ENCODE data around the gene NELFE. TPM values are rescaled to one million over a fixed set of nuclear protein-coding genes. Genes with fewer than 3 reads are reported as not detected.

Gene NELFE
- total RNA-seq, 1 experiment from 2014 or later = 91.0 TPM

DNA sequence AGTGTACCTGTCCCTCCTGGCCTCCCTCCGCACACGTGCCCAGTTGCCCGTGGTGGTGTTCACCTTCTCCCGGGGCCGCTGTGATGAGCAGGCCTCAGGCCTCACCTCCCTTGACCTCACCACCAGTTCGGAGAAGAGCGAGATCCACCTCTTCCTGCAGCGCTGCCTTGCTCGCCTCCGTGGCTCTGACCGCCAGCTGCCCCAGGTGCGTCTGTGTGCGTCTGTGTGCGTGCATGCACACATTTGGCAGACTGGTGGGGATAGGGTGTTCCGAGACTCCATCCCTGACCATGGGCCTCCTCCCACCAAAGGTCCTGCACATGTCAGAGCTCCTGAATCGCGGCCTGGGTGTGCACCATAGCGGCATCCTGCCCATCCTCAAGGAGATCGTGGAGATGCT, 5.2 kb upstream of the NELFE start:
- in situ Hi-C loops (cut with HindIII; ENCODE audit: low pct_unique_long_range_greater_than_20kb, low sequenced_read_pairs) = no loop called here
- no peak for DNase-seq (ENCODE audit: low read depth, low spot score)

GRCh38 chr6:31961616-31962015, 2.8 kb upstream of the NELFE start:
- in situ Hi-C loops (cut with HindIII; ENCODE audit: low pct_unique_long_range_greater_than_20kb, low sequenced_read_pairs) = no loop called here
- DNase-seq (ENCODE audit: low read depth, low spot score) = no peak

DNA sequence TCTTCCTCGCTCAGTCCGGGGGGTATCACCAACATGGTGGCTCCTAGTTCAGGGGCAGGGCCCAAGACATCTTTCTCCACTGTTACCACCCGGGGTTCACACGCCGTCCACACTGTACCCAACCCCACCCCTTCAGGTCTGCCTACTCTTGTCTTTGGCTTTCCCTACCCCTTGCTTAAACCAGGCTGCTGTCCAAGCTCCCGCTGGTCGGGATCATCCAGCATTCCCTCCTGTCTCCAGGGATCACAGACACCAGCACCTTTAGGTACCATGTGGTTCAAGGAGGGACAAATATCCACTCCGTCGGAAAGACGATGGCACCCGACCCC, 395 bp downstream of the NELFE start:
- in situ Hi-C loops (cut with HindIII; ENCODE audit: low pct_unique_long_range_greater_than_20kb, low sequenced_read_pairs) = no loop called here
- DNase-seq (ENCODE audit: low read depth, low spot score) = no peak

DNA sequence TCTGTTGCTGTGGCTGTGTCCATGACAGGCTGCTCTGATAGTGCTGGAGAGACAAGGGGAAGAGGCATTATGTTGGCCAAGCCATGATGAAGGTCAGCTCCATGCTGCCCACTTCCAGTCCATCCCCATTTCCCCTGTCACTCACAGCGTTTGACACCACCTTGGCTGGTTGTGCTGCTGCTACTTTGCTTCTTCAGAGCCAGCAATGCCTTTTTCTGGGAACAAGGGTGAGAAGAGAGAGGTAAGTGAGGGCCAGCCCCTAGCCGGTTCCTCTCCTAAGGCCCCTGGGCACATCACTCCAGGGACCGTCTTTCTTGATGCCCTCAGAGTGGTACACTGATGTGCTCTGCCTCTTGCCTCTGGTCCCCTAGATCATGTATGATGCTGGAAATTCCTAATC, 2.0 kb downstream of the NELFE start:
- in situ Hi-C loops (cut with HindIII; ENCODE audit: low pct_unique_long_range_greater_than_20kb, low sequenced_read_pairs) = no loop called here
- no peak for DNase-seq (ENCODE audit: low read depth, low spot score)

DNA sequence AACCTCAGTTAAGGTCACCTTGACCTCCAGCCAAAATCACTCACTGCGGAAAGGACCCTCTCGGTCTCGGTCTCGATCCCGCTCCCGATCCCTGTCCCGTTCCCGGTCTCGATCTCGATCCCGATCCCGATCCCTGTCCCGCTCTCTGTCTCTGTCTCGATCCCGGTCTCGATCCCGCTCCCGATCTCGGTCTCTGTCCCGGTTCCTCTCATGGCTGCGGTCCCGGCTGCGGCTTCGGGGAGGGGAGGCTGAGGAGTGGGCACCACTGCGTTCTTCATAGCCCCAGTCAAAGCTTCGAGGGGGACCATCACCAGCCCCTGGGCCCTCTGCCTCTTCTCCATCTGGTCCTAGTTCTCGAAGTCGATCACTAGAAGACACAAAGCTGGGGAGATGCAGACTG, 4.3 kb downstream of the NELFE start:
- in situ Hi-C loops (cut with HindIII; ENCODE audit: low pct_unique_long_range_greater_than_20kb, low sequenced_read_pairs) = no loop called here
- DNase-seq (ENCODE audit: low read depth, low spot score) = no peak

- in situ Hi-C loops (cut with HindIII; ENCODE audit: low pct_unique_long_range_greater_than_20kb, low sequenced_read_pairs) = no loop called here
- no peak for DNase-seq (ENCODE audit: low read depth, low spot score)
These were observed 5.9 kb downstream of the NELFE start for GRCh38 chr6:31952890-31953289.

DNA sequence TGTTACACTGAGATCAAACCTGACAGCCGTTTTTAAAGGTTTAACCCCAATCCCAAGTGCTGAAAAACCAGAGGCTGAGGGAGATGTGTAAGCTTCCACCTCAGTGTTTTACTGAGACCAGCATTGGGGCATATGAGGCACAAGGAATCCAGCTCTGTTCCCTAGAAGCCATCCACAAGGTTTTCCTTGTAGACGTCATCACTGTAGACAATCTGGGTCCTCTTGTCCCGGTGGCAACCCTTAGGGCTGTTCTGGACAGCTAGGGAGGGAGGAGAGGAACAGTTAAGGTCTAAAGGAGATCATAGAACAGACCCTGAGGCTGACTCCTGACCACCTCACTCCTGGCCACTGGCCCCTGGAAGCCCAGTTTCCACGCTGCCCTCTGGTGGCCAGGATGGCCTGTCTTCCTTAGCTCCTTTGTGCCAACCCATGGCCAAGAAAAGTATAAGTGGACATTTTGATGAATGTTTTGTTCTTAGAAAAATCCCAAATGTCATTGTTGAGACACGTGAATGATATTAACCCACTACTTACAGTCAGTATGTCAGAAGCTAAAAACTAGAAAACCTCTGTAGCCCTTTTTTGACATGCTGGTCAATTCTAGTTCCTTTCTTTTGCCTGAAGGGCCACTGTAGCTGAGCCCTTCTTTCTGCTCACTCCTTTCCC, 6.5 kb downstream of the NELFE start:
- DNase-seq (ENCODE audit: low read depth, low spot score) = peak; percentile 76
- in situ Hi-C loops (cut with HindIII; ENCODE audit: low pct_unique_long_range_greater_than_20kb, low sequenced_read_pairs) = no loop called here

- in situ Hi-C loops (cut with HindIII; ENCODE audit: low pct_unique_long_range_greater_than_20kb, low sequenced_read_pairs) = no loop called here
- no peak for DNase-seq (ENCODE audit: low read depth, low spot score)
These were observed 8.7 kb downstream of the NELFE start for GRCh38 chr6:31949926-31950548.

GRCh38 chr6:31948753-31949413, 9.9 kb downstream of the NELFE start:
- in situ Hi-C loops (cut with HindIII; ENCODE audit: low pct_unique_long_range_greater_than_20kb, low sequenced_read_pairs) = no loop called here
- no peak for DNase-seq (ENCODE audit: low read depth, low spot score)

GRCh38 chr6:31948306-31948705, 10.5 kb downstream of the NELFE start:
- in situ Hi-C loops (cut with HindIII; ENCODE audit: low pct_unique_long_range_greater_than_20kb, low sequenced_read_pairs) = no loop called here
- no peak for DNase-seq (ENCODE audit: low read depth, low spot score)

GRCh38 chr6:31947864-31948263, 10.9 kb downstream of the NELFE start:
- no peak for DNase-seq (ENCODE audit: low read depth, low spot score)
- in situ Hi-C loops (cut with HindIII; ENCODE audit: low pct_unique_long_range_greater_than_20kb, low sequenced_read_pairs) = no loop called here

- no peak for DNase-seq (ENCODE audit: low read depth, low spot score)
- in situ Hi-C loops (cut with HindIII; ENCODE audit: low pct_unique_long_range_greater_than_20kb, low sequenced_read_pairs) = no loop called here
These were observed 11.6 kb downstream of the NELFE start for GRCh38 chr6:31947070-31947675.

DNA sequence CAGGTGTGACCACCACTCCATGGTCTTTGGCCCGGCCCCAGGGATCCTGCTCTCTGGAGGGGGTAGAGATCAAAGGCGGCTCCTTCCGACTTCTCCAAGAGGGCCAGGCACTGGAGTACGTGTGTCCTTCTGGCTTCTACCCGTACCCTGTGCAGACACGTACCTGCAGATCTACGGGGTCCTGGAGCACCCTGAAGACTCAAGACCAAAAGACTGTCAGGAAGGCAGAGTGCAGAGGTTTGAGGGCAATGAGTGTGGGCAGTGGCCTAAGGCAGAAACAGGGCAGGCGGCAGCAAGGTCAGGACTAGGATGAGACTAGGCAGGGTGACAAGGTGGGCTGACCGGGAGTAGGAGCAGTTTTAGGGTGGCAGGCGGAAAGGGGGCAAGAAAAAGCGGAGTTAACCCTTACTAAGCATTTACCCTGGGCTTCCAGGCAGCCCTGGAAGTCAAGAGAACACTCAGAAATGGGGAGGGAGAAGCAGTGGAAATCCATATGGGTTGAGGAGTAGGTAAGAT, 12.3 kb downstream of the NELFE start:
- in situ Hi-C loops (cut with HindIII; ENCODE audit: low pct_unique_long_range_greater_than_20kb, low sequenced_read_pairs) = no loop called here
- DNase-seq (ENCODE audit: low read depth, low spot score) = no peak

DNA sequence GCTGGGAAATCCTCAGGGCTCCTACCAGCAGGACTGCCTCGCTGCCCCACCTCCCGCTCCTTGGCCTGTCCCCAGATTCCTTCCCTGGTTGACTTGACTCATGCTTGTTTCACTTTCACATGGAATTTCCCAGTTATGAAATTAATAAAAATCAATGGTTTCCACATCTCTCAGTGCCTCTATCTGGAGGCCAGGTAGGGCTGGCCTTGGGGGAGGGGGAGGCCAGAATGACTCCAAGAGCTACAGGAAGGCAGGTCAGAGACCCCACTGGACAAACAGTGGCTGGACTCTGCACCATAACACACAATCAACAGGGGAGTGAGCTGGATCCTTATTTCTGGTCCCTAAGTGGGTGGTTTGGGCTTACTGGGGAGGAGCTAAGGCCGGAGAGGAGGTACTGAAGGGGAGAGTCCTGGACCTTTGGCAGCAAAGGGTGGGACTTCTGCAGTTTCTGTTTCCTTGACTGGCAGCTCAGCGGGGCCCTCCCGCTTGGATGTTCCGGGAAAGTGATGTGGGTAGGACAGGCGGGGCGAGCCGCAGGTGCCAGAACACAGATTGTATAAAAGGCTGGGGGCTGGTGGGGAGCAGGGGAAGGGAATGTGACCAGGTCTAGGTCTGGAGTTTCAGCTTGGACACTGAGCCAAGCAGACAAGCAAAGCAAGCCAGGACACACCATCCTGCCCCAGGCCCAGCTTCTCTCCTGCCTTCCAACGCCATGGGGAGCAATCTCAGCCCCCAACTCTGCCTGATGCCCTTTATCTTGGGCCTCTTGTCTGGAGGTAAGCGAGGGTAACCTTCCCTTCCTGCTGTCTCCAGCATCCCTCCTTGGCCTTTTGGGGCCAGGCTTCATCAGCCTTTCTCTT, 13.0 kb downstream of the NELFE start, which contains the start of gene CFB:
Gene CFB (plus strand): TSS at position 589 of the 863 bp plus-strand sequence. CDS start 127 bp downstream, at position 716.
- in situ Hi-C loops (cut with HindIII; ENCODE audit: low pct_unique_long_range_greater_than_20kb, low sequenced_read_pairs) = no loop called here
- no peak for DNase-seq (ENCODE audit: low read depth, low spot score)

DNA sequence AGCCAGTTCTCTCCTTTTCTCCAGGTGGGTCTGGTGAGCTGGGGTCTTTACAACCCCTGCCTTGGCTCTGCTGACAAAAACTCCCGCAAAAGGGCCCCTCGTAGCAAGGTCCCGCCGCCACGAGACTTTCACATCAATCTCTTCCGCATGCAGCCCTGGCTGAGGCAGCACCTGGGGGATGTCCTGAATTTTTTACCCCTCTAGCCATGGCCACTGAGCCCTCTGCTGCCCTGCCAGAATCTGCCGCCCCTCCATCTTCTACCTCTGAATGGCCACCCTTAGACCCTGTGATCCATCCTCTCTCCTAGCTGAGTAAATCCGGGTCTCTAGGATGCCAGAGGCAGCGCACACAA, 13.6 kb downstream of the NELFE start:
- DNase-seq (ENCODE audit: low read depth, low spot score) = no peak
- in situ Hi-C loops (cut with HindIII; ENCODE audit: low pct_unique_long_range_greater_than_20kb, low sequenced_read_pairs) = no loop called here

GRCh38 chr6:31943742-31944141, 15.0 kb downstream of the NELFE start:
- in situ Hi-C loops (cut with HindIII; ENCODE audit: low pct_unique_long_range_greater_than_20kb, low sequenced_read_pairs) = no loop called here

GRCh38 chr6:31940256-31940664, 18.5 kb downstream of the NELFE start:
- DNase-seq (ENCODE audit: low read depth, low spot score) = no peak
- in situ Hi-C loops (cut with HindIII; ENCODE audit: low pct_unique_long_range_greater_than_20kb, low sequenced_read_pairs) = no loop called here

More at GRCh38 chr6:31943742-31944141, 15.0 kb downstream of the NELFE start:
- DNase-seq (ENCODE audit: low read depth, low spot score) = no peak

- DNase-seq (ENCODE audit: low read depth, low spot score) = no peak
- in situ Hi-C loops (cut with HindIII; ENCODE audit: low pct_unique_long_range_greater_than_20kb, low sequenced_read_pairs) = no loop called here
These were observed 22.9 kb downstream of the NELFE start for GRCh38 chr6:31935823-31936222.
